GM12878 (cell line): Measurements from ENCODE around the gene TMEM239.

ENCODE experiments used
- CTCF ChIP-seq, 3 experiments: IDR thresholded peaks in 2 of 3; conservative IDR thresholded peaks in 1 of 3; 2 replicates each; pipeline ENCODE4 v1.5.1; 2011; ENCODE audit warnings: low read depth in 3 of 3, low read length in 3 of 3, mild to moderate bottlenecking in 3 of 3, control low read depth in 2 of 3, moderate library complexity in 2 of 3, inconsistent platforms in 1 of 3, mixed read lengths in 1 of 3; ENCODE audit not compliant: control insufficient read depth in 2 of 3, insufficient read depth in 1 of 3; ENCODE audit errors: extremely low read depth in 1 of 3
- EP300 ChIP-seq, 2 experiments: fragments of 150-350 bp in 1 of 2; IDR thresholded peaks; 2 replicates each; pipeline ENCODE4 v1.6.1; 2011 to 2012; ENCODE audit warnings: low read depth in 2 of 2, low read length in 2 of 2, borderline replicate concordance in 1 of 2, improper control_type of control experiment in 1 of 2, inconsistent platforms in 1 of 2; ENCODE audit not compliant: control insufficient read depth in 1 of 2
- GABPA ChIP-seq: IDR thresholded peaks from 2 replicates; pipeline ENCODE4 v1.6.1; 2014; ENCODE audit warnings: antibody characterized with exemption, low read depth, mild to moderate bottlenecking, inconsistent platforms
- JUND ChIP-seq: IDR thresholded peaks from 2 replicates; pipeline ENCODE4 v1.6.1; 2012; ENCODE audit warnings: low read depth, mild to moderate bottlenecking, low read length, improper control_type of control experiment, moderate library complexity
- MAX ChIP-seq: IDR thresholded peaks from 2 replicates; pipeline ENCODE4 v1.6.1; 2012; ENCODE audit warnings: low read depth, low read length, improper control_type of control experiment
- POLR2A ChIP-seq: IDR thresholded peaks from 2 replicates; pipeline ENCODE4 v1.6.1; 2011; ENCODE audit warnings: low read depth, mild to moderate bottlenecking, low read length
- RBBP5 ChIP-seq: fragments of 200-600 bp; sonication (generic); conservative IDR thresholded peaks from 2 replicates; pipeline ENCODE4 v1.6.1; 2016
- RFX5 ChIP-seq: IDR thresholded peaks from 2 replicates; pipeline ENCODE4 v1.6.1; 2011; ENCODE audit warnings: low read depth, low read length, improper control_type of control experiment
- SREBF1 ChIP-seq: IDR thresholded peaks from 2 replicates; pipeline ENCODE4 v1.6.1; 2012; ENCODE audit warnings: mild to moderate bottlenecking, low read length
- USF1 ChIP-seq: IDR thresholded peaks from 2 replicates; pipeline ENCODE4 v1.6.1; 2011; ENCODE audit warnings: borderline replicate concordance, low read depth, mild to moderate bottlenecking, moderate library complexity, mixed read lengths, low read length; ENCODE audit not compliant: insufficient read depth; ENCODE audit errors: extremely low read length
- ZNF687 ChIP-seq: fragments of 450-650 bp; IDR thresholded peaks from 2 replicates; pipeline ENCODE4 v1.6.1; 2017; ENCODE audit warnings: mild to moderate bottlenecking, moderate library complexity
- TF ChIP-seq, protein P1 (sequence below): IDR thresholded peaks from 2 replicates; pipeline ENCODE4 v1.6.1; 2011; ENCODE audit warnings: low read depth, mild to moderate bottlenecking, low read length, moderate library complexity, borderline replicate concordance; ENCODE audit errors: extremely low read depth

DNA sequence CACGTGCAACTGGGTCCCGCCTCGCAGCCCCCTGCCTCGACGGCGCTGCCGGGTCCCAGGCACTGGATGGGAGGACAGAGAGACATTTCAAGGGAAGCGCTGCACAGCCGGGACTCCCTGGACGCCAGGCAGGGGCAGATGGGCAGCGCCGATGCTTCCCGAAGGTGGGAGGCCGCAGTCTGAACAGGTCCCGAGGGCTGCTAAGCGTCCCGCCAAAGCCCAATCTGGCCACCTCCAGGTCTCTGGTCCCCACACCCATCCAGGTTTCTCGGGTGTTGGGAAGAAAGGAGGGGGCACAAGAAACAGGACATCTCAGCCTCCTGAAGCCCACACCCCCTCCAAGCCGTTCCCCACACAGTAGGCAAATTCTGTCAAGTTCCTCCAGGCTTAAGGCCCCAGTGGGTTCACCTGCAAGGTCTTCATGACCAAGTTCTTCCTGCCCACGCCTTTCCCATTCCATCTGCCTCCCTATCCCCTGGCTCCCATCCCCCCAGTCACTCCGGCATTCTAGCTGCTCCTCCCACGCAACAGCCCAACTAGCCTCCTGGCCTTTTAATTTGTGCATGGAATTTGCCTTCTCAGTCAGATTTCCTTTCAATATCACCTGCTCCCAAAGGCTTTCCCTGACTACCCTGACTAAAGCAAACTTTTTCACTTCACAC lies 10.3 kb upstream of the TMEM239 start:
- TF ChIP-seq MAX (no peak), USF1 (no peak), POLR2A (no peak), JUND (no peak), CTCF (IDR thresholded peaks at IDR 0.05 in 2 of 3, conservative IDR thresholded peaks at IDR 0.05 in 1 of 3; ENCODE audit: control insufficient read depth in 2 of 3, extremely low read depth in 1 of 3, insufficient read depth in 1 of 3, low read depth in 3 of 3, low read length in 3 of 3) (no peak), GABPA (no peak), ZNF687 (no peak), EP300 (IDR thresholded peaks at IDR 0.05; ENCODE audit: borderline replicate concordance in 1 of 2, control insufficient read depth in 1 of 2, low read depth in 2 of 2, low read length in 2 of 2) (no peak), RFX5 (no peak), SREBF1 (no peak), RBBP5 (no peak)
- TF ChIP-seq, protein P1, sequence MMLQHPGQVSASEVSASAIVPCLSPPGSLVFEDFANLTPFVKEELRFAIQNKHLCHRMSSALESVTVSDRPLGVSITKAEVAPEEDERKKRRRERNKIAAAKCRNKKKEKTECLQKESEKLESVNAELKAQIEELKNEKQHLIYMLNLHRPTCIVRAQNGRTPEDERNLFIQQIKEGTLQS: no peak
